Measurements from ENCODE around the gene MRPS27. TPM values are rescaled to one million over a fixed set of nuclear protein-coding genes. Genes with fewer than 3 reads are reported as not detected.
A peak's percentile ranks its signal among the peaks of the same experiment; 100 is the strongest.

MRPS27 gene
- total and polyA plus RNA-seq, 9 of the 15 experiments (the other 6 are each of a cell fraction or from before 2014, with no cell fraction given), result 73.6 to 144 (median 106) TPM

DNA sequence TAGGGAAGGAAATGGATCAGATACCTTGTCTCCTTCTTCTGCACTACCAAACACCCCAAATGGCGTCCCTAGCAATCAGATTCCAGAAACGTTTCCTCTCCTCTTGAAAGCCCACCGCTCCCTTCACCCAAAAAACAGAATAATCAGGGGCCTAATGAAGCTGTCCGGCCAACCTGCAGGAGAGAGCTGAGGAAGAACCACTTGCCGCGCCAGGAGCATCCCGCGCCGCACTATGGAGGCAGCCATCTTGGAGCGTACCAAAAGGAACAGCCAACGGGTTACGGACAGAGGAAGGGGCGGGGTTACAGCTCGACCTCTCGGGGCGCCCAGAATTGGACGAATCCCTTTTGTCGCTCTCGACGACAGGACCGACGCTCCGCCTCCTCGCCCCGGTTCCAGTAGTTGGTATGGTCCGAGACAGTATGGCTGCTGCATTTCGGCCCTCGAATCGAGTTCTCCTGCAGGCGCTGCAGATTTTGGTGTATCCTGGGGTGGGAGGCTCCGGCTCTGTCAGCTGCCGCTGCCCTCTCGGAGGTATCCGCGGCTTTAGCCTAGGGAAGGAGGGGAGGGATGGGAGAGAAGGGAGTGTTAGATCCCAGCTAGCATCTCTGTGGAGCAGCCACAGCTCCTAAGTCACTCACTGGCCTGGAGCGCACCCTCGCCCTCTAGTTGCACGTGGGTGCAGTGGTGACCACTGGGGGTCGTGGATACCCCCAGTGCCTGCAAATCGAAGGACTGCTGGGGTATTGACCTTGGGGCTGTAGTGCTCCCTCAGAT, at the start of gene MRPS27, which contains the start of gene PTCD2 (continued):
- TF ChIP-seq, protein P1, sequence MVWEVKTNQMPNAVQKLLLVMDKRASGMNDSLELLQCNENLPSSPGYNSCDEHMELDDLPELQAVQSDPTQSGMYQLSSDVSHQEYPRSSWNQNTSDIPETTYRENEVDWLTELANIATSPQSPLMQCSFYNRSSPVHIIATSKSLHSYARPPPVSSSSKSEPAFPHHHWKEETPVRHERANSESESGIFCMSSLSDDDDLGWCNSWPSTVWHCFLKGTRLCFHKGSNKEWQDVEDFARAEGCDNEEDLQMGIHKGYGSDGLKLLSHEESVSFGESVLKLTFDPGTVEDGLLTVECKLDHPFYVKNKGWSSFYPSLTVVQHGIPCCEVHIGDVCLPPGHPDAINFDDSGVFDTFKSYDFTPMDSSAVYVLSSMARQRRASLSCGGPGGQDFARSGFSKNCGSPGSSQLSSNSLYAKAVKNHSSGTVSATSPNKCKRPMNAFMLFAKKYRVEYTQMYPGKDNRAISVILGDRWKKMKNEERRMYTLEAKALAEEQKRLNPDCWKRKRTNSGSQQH (CRISPR knock-in tag; IDR thresholded peaks at IDR 0.05), result no peak
- TF ChIP-seq TFE3 (CRISPR knock-in tag; IDR thresholded peaks at IDR 0.05) (no peak), ATF7 (IDR thresholded peaks at IDR 0.05) (peak; percentile 99), PHF8 (IDR thresholded peaks at IDR 0.05; ENCODE audit: borderline replicate concordance, low read length) (peak; percentile 92), E2F8 (IDR thresholded peaks at IDR 0.05; ENCODE audit: low read depth, partially characterized antibody) (peak; percentile 36), CREBBP (IDR thresholded peaks at IDR 0.05; ENCODE audit: low read depth, low read length) (no peak), HCFC1 (IDR thresholded peaks at IDR 0.05; ENCODE audit: low read depth, low read length) (peak; percentile 75), SNIP1 (IDR thresholded peaks at IDR 0.05; ENCODE audit: low read depth) (no peak), TBL1XR1 (IDR thresholded peaks at IDR 0.05; ENCODE audit: low read length in 2 of 2) (0 out of 4 replicates have a peak, but pooled peaks of 1 of the 2 experiments have one; percentile 41), BRF1 (IDR thresholded peaks at IDR 0.05; ENCODE audit: borderline replicate concordance, extremely low read depth, insufficient read length) (no peak), GATAD2A (IDR thresholded peaks at IDR 0.05) (no peak), HDAC6 (IDR thresholded peaks at IDR 0.05; ENCODE audit: low read depth, low read length) (no peak), MBD2 (IDR thresholded peaks at IDR 0.05; ENCODE audit: borderline replicate concordance, low read depth) (peak; percentile 97), ZNF57 (CRISPR knock-in tag; IDR thresholded peaks at IDR 0.05) (no peak), ARID2 (IDR thresholded peaks at IDR 0.05) (no peak), ZHX1 (conservative IDR thresholded peaks at IDR 0.05; ENCODE audit: low read length) (0 out of 2 replicates have a peak, but pooled peaks have one; percentile 76), ZNF699 (CRISPR knock-in tag; IDR thresholded peaks at IDR 0.05; ENCODE audit: insufficient replicate concordance) (no peak), YBX1 (IDR thresholded peaks at IDR 0.05) (no peak), HDAC1 (IDR thresholded peaks at IDR 0.05) (peak; percentile 61 to 85; a peak in 3 of 4 replicates), SUPT5H (IDR thresholded peaks at IDR 0.05) (peak; percentile 93)
